ENCODE results near the gene LIN7A. TPM values are rescaled to one million over a fixed set of nuclear protein-coding genes. Genes with fewer than 3 reads are reported as not detected.

The LIN7A gene
- total and polyA plus RNA-seq, 2 of the 8 experiments (the other 6 are each of a cell fraction or from before 2014, with no cell fraction given): 5.8 to 22.0 TPM

DNA sequence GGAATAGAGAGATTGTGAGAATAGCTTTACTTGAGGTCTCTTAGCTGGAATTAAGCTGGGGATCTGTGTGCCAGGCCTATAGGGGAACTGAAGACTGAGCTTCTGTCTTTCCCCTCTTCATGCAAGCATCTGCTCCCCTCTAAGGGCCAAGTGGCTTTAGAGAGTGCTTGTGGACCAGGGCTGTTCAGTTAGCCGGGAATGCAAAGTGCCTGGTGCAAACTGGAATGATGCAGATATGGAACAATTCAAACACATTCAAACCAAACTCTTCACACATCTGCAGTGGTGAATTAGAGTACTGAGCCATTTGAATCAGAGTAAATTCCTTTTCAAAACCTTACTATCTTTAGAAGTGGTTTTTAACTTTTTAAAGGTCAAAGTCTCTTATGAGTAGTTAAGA, 99.0 kb downstream of the LIN7A start:
- TF ChIP-seq, protein P1, sequence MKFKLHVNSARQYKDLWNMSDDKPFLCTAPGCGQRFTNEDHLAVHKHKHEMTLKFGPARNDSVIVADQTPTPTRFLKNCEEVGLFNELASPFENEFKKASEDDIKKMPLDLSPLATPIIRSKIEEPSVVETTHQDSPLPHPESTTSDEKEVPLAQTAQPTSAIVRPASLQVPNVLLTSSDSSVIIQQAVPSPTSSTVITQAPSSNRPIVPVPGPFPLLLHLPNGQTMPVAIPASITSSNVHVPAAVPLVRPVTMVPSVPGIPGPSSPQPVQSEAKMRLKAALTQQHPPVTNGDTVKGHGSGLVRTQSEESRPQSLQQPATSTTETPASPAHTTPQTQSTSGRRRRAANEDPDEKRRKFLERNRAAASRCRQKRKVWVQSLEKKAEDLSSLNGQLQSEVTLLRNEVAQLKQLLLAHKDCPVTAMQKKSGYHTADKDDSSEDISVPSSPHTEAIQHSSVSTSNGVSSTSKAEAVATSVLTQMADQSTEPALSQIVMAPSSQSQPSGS (IDR thresholded peaks at IDR 0.05; ENCODE audit: low read length): no peak
- Histone ChIP-seq H3K27ac (ENCODE audit: low read depth, low read length) (no peak overlapping the region), H3K4me3 (ENCODE audit: extremely low read depth in 1 of 4, insufficient read depth in 2 of 4, low read depth in 3 of 4, low read length in 4 of 4) (no peak overlapping the region), H2BK120ac (replicated peaks; ENCODE audit: low read depth, low read length) (no peak overlapping the region), H3K4ac (replicated peaks; ENCODE audit: insufficient read length, low read depth, low read length) (no peak overlapping the region), H4K5ac (ENCODE audit: insufficient read length, low read depth, low read length) (no peak overlapping the region), H4K20me1 (replicated peaks in 1 of 2; ENCODE audit: control insufficient read depth in 1 of 2, insufficient read depth in 2 of 2, low read length in 2 of 2) (no peaks in the 10 kb centered on the region), H4K8ac (ENCODE audit: extremely low read depth, insufficient read depth, low read length) (no peak overlapping the region), H3K9me3 (ENCODE audit: insufficient read depth in 2 of 2, low read depth in 1 of 2, low read length in 1 of 2) (no peaks in the 10 kb centered on the region), H3K79me1 (ENCODE audit: low read depth, low read length) (no peaks in the 10 kb centered on the region), H3K23me2 (ENCODE audit: low read depth, low read length) (no peaks in the 10 kb centered on the region), H2BK20ac (ENCODE audit: low read length) (no peak overlapping the region), H2BK5ac (ENCODE audit: low read depth, low read length) (no peak overlapping the region), H4K91ac (replicated peaks; ENCODE audit: insufficient read length, low read length) (no peak overlapping the region), H3K4me2 (ENCODE audit: insufficient read depth in 1 of 2, low read depth in 2 of 2, low read length in 2 of 2) (no peak overlapping the region), H2AFZ (ENCODE audit: low read length) (no peak overlapping the region), H2BK12ac (ENCODE audit: low read depth, low read length) (no peak overlapping the region), H2AK5ac (ENCODE audit: low read depth, low read length) (no peak overlapping the region), H3K14ac (ENCODE audit: insufficient read length) (no peak overlapping the region), H3K23ac (ENCODE audit: insufficient read length) (no peak overlapping the region), H3K9ac (replicated peaks in 1 of 4; ENCODE audit: extremely low read depth in 1 of 4, low read depth in 3 of 4, low read length in 3 of 4) (no peak overlapping the region), H3K4me1 (replicated peaks in 1 of 4; ENCODE audit: control insufficient read depth in 3 of 4, insufficient read depth in 4 of 4, low read length in 3 of 4) (no peaks in the 10 kb centered on the region; a peak in 1 of 7 replicates), H3K56ac (replicated peaks; ENCODE audit: insufficient read length, low read depth, low read length) (no peak overlapping the region), H2BK15ac (ENCODE audit: low read length) (no peak overlapping the region), H3K36me3 (ENCODE audit: control insufficient read depth in 2 of 4, insufficient read depth in 4 of 4, low read length in 3 of 4) (no peaks in the 10 kb centered on the region), H3K27me3 (replicated peaks in 1 of 4; ENCODE audit: control insufficient read depth in 3 of 4, extremely low read depth in 1 of 4, insufficient read depth in 3 of 4, low read length in 3 of 4) (no peaks in the 10 kb centered on the region), H3K18ac (ENCODE audit: extremely low read depth, low read length) (no peak overlapping the region), H3K79me2 (ENCODE audit: control insufficient read depth in 1 of 2, insufficient read depth in 2 of 2, low read length in 2 of 2) (no peaks in the 10 kb centered on the region)
- FAIRE-seq: no peak
- POLR2A ChIA-PET (ENCODE audit: partially characterized antibody): no interaction called here
- 96% methylated on average over 1 of the region's 1 CpG; no CpG with 5 or more reads in 1 of the 2 experiments for WGBS, 2 experiments (ENCODE audit: extremely low coverage in 1 of 2, insufficient coverage in 1 of 2, insufficient read length in 1 of 2, insufficient replicate concordance in 2 of 2, low coverage in 1 of 2, low lambda C conversion rate in 2 of 2, missing lambda C conversion rate in 1 of 2)
- CTCF ChIA-PET (ENCODE audit: partially characterized antibody): interaction anchor here (0.6 to 4.2 kb wide), 10 partner anchors 8 to 419 kb away, joined by 3 to 23 read pairs (median 6); no protein-coding TSS in a partner anchor
- no peak for DNase-seq (ENCODE audit: low read depth in 1 of 2, low spot score in 2 of 2)
